Trophoblast cell (in vitro differentiated cells and primary cell): ENCODE data around the gene SLC25A10.
"Not testable (repeated sequence)": the region's sequence is repeated elsewhere in the genome, so short reads cannot be mapped to it uniquely, and the experiment has no call there.

Experiments used
- DNase-seq, 2 donors: peaks; one replicate each; pipeline ENCODE4 v3.0.0-alpha.2; 2016
- H2AFZ ChIP-seq: 2 replicates; pipeline ENCODE4 v1.6.1; 2013; ENCODE audit warnings: low read length, moderate library complexity, mild to moderate bottlenecking; ENCODE audit not compliant: insufficient read depth, poor library complexity
- H2AK5ac ChIP-seq: 2 replicates; pipeline ENCODE4 v1.6.1; 2013; ENCODE audit warnings: mild to moderate bottlenecking, low read length
- H2BK120ac ChIP-seq: 2 replicates; pipeline ENCODE4 v1.6.1; 2013; ENCODE audit warnings: low read length, mild to moderate bottlenecking, moderate library complexity; ENCODE audit not compliant: insufficient read depth, poor library complexity
- H2BK12ac ChIP-seq: 2 replicates; pipeline ENCODE4 v1.6.1; 2013; ENCODE audit warnings: mild to moderate bottlenecking, low read length, moderate library complexity
- H2BK5ac ChIP-seq: 2 replicates; pipeline ENCODE4 v1.6.1; 2013; ENCODE audit warnings: low read length, low read depth, moderate library complexity, mild to moderate bottlenecking; ENCODE audit not compliant: poor library complexity
- H3K14ac ChIP-seq: 2 replicates; pipeline ENCODE4 v1.6.1; 2013; ENCODE audit warnings: mild to moderate bottlenecking, low read length
- H3K18ac ChIP-seq: 2 replicates; pipeline ENCODE4 v1.6.1; 2013; ENCODE audit warnings: mild to moderate bottlenecking, low read length
- H3K23ac ChIP-seq: 2 replicates; pipeline ENCODE4 v1.6.1; 2013; ENCODE audit warnings: low read length
- H3K27ac ChIP-seq: 2 replicates; pipeline ENCODE4 v1.5.1; 2013; ENCODE audit warnings: low read depth, mild to moderate bottlenecking, inconsistent platforms, low read length, moderate library complexity
- H3K27me3 ChIP-seq: 2 replicates; pipeline ENCODE4 v1.6.1; 2013; ENCODE audit warnings: inconsistent platforms, mild to moderate bottlenecking, low read length, moderate library complexity; ENCODE audit not compliant: insufficient read depth
- H3K36me3 ChIP-seq, 2 experiments: 1 replicate in 1 of 2; 2 replicates in 1 of 2; pipeline ENCODE4 v1.6.1; 2013; ENCODE audit warnings: low read length in 2 of 2, mild to moderate bottlenecking in 2 of 2, moderate library complexity in 1 of 2; ENCODE audit not compliant: insufficient read depth in 2 of 2, control insufficient read depth in 1 of 2
- H3K4ac ChIP-seq: 2 replicates; pipeline ENCODE4 v1.6.1; 2013; ENCODE audit warnings: low read depth, mild to moderate bottlenecking, low read length, moderate library complexity
- H3K4me1 ChIP-seq, 2 experiments: 1 replicate in 1 of 2; 2 replicates in 1 of 2; pipeline ENCODE4 v1.6.1; 2013; ENCODE audit warnings: low read length in 2 of 2, mild to moderate bottlenecking in 2 of 2, moderate library complexity in 1 of 2; ENCODE audit not compliant: insufficient read depth in 2 of 2, control insufficient read depth in 1 of 2
- H3K4me2 ChIP-seq: 2 replicates; pipeline ENCODE4 v1.6.1; 2013; ENCODE audit warnings: inconsistent platforms, mild to moderate bottlenecking, low read length, moderate library complexity
- H3K4me3 ChIP-seq: 2 replicates; pipeline ENCODE4 v1.5.1; 2013; ENCODE audit warnings: mild to moderate bottlenecking, low read depth, low read length, inconsistent platforms
- H3K79me1 ChIP-seq: one replicate; pipeline ENCODE4 v1.6.1; 2013; ENCODE audit warnings: low read length
- H3K79me2 ChIP-seq: 2 replicates; pipeline ENCODE4 v1.6.1; 2013; ENCODE audit warnings: low read length, mild to moderate bottlenecking; ENCODE audit not compliant: control insufficient read depth, insufficient read depth, poor library complexity
- H3K9ac ChIP-seq: 2 replicates; pipeline ENCODE4 v1.6.1; 2013; ENCODE audit warnings: mild to moderate bottlenecking, low read length
- H3K9me3 ChIP-seq: 2 replicates; pipeline ENCODE4 v1.6.1; 2013; ENCODE audit warnings: low read depth, mild to moderate bottlenecking, control low read depth, inconsistent platforms, low read length; ENCODE audit not compliant: insufficient read depth
- H4K12ac ChIP-seq: 2 replicates; pipeline ENCODE4 v1.6.1; 2013; ENCODE audit warnings: low read depth, mild to moderate bottlenecking, low read length, moderate library complexity
- H4K8ac ChIP-seq: 2 replicates; pipeline ENCODE4 v1.6.1; 2013; ENCODE audit warnings: low read depth, mild to moderate bottlenecking, low read length, moderate library complexity
- H4K91ac ChIP-seq: one replicate; pipeline ENCODE4 v1.6.1; 2013; ENCODE audit warnings: low read depth, mild to moderate bottlenecking, low read length, moderate library complexity
- WGBS: extraction: QIAGEN DNeasy Blood & Tissue Kit; methylation state at CpG from one replicate; pipeline ENCODE4 v1.1.7; 2013; ENCODE audit warnings: missing lambda C conversion rate; ENCODE audit not compliant: insufficient read length, insufficient coverage; ENCODE audit errors: extremely low coverage; 5-methylcytosine and 5-hydroxymethylcytosine counted together

The SLC25A10 gene

GRCh38 chr17:81735264-81736102 is 23.4 kb downstream of the SLC25A10 start:
- Histone ChIP-seq H4K12ac (no peak overlapping the region), H3K14ac (no peak overlapping the region), H3K36me3 (no peaks in the 10 kb centered on the region), H4K8ac (no peak overlapping the region), H3K4me2 (no peak overlapping the region), H3K27ac (no peak overlapping the region), H3K23ac (no peak overlapping the region), H2BK5ac (no peak overlapping the region), H3K79me1 (no peaks in the 10 kb centered on the region), H3K4me1 (peaks cover 0 to 3% of the 10 kb centered on the region in 2 experiments), H3K18ac (no peak overlapping the region), H3K27me3 (no peaks in the 10 kb centered on the region), H3K9ac (no peak overlapping the region), H3K9me3 (peaks cover 2% of the 10 kb centered on the region), H4K91ac (no peak overlapping the region), H3K4ac (no peak overlapping the region), H2BK120ac (no peak overlapping the region), H2AK5ac (no peak overlapping the region), H2AFZ (no peak overlapping the region), H3K4me3 (no peak overlapping the region), H3K79me2 (no peaks in the 10 kb centered on the region), H2BK12ac (no peak overlapping the region)
- WGBS = no CpG with 5 or more reads among the region's 30 CpGs
- peak; percentile 27 to 48 for DNase-seq

- H2BK120ac ChIP-seq = no peak overlapping the region
- no peaks in the 10 kb centered on the region for H3K4me1 ChIP-seq
- H2AFZ ChIP-seq = no peak overlapping the region
- no peak overlapping the region for H3K18ac ChIP-seq
- peaks cover 4% of the 10 kb centered on the region for H3K9me3 ChIP-seq
- H2AK5ac ChIP-seq = no peak overlapping the region
- no peak overlapping the region for H3K14ac ChIP-seq
- no peak overlapping the region for H2BK5ac ChIP-seq
- H3K4me3 ChIP-seq = no peak overlapping the region
- no peak overlapping the region for H4K91ac ChIP-seq
- no peaks in the 10 kb centered on the region for H3K79me2 ChIP-seq
- H3K36me3 ChIP-seq = no peaks in the 10 kb centered on the region
- H3K23ac ChIP-seq = no peak overlapping the region
- H3K27ac ChIP-seq = no peak overlapping the region
- no peak overlapping the region for H2BK12ac ChIP-seq
- no peak overlapping the region for H4K8ac ChIP-seq
- WGBS = no CpG with 5 or more reads among the region's 31 CpGs
- no peaks in the 10 kb centered on the region for H3K79me1 ChIP-seq
- no peak overlapping the region for H3K4me2 ChIP-seq
- H4K12ac ChIP-seq = no peak overlapping the region
- no peaks in the 10 kb centered on the region for H3K27me3 ChIP-seq
- no peak overlapping the region for H3K9ac ChIP-seq
- DNase-seq = no peak
- no peak overlapping the region for H3K4ac ChIP-seq
These were observed 26.1 kb downstream of the SLC25A10 start for GRCh38 chr17:81737947-81738800.

- Histone ChIP-seq H2BK5ac (no peak overlapping the region), H3K18ac (no peak overlapping the region), H2AK5ac (no peak overlapping the region), H2AFZ (no peak overlapping the region), H3K27me3 (no peaks in the 10 kb centered on the region), H2BK12ac (no peak overlapping the region), H3K4me3 (no peak overlapping the region), H4K8ac (no peak overlapping the region), H2BK120ac (no peak overlapping the region), H3K79me1 (no peaks in the 10 kb centered on the region), H3K79me2 (no peaks in the 10 kb centered on the region), H3K9me3 (peaks cover 4% of the 10 kb centered on the region), H3K4me2 (no peak overlapping the region), H3K14ac (no peak overlapping the region), H3K27ac (no peak overlapping the region), H4K12ac (no peak overlapping the region), H3K4ac (no peak overlapping the region), H3K4me1 (no peaks in the 10 kb centered on the region), H3K9ac (no peak overlapping the region), H4K91ac (no peak overlapping the region), H3K23ac (no peak overlapping the region), H3K36me3 (no peaks in the 10 kb centered on the region)
- WGBS = no CpG with 5 or more reads among the region's 27 CpGs
- DNase-seq = no peak
These were observed 26.8 kb downstream of the SLC25A10 start for GRCh38 chr17:81738801-81739393.

GRCh38 chr17:81739593-81739992 is 27.5 kb downstream of the SLC25A10 start:
- H2BK5ac ChIP-seq, H3K4ac ChIP-seq: not testable (repeated sequence)

More at GRCh38 chr17:81739593-81739992, 27.5 kb downstream of the SLC25A10 start:
- H3K4me1 ChIP-seq, H2AK5ac ChIP-seq, DNase-seq, H2AFZ ChIP-seq, H4K8ac ChIP-seq, H3K9ac ChIP-seq, H3K4me3 ChIP-seq, H3K79me1 ChIP-seq, H3K18ac ChIP-seq, H3K27ac ChIP-seq, H3K23ac ChIP-seq, H2BK12ac ChIP-seq, H3K9me3 ChIP-seq, H3K36me3 ChIP-seq, H3K27me3 ChIP-seq, H4K12ac ChIP-seq, H2BK120ac ChIP-seq, H3K79me2 ChIP-seq, H4K91ac ChIP-seq, H3K4me2 ChIP-seq, H3K14ac ChIP-seq: not testable (repeated sequence)
- WGBS = no CpG with 5 or more reads among the region's 8 CpGs
